Astrocyte of the cerebellum (primary cell): ENCODE measurements around the gene KRT80.

Source experiments
- DNase-seq: peaks from one replicate; pipeline ENCODE4 v3.0.0-alpha.2; 2011; ENCODE audit warnings: low read depth
- H3K4me3 ChIP-seq: 2 replicates; pipeline ENCODE4 v1.5.1; 2011; ENCODE audit warnings: mild to moderate bottlenecking, low read depth, low read length, moderate library complexity
- CTCF ChIP-seq: IDR thresholded peaks from 2 replicates; pipeline ENCODE4 v1.5.1; 2012; ENCODE audit warnings: low read length, low read depth, moderate library complexity, mild to moderate bottlenecking; ENCODE audit errors: missing control alignments
- in situ Hi-C: cut with HindIII; loops from 2 replicates; pipeline ENCODE4 v1.10.0; 2017; ENCODE audit warnings: low sequenced_read_pairs

Gene KRT80

GRCh38 chr12:52122540-52122871 lies 69.3 kb downstream of the KRT80 start:
- in situ Hi-C loops: no loop called here
- DNase-seq: no peak
- TF ChIP-seq CTCF: no peak
- H3K4me3 ChIP-seq: no peak overlapping the region

DNA sequence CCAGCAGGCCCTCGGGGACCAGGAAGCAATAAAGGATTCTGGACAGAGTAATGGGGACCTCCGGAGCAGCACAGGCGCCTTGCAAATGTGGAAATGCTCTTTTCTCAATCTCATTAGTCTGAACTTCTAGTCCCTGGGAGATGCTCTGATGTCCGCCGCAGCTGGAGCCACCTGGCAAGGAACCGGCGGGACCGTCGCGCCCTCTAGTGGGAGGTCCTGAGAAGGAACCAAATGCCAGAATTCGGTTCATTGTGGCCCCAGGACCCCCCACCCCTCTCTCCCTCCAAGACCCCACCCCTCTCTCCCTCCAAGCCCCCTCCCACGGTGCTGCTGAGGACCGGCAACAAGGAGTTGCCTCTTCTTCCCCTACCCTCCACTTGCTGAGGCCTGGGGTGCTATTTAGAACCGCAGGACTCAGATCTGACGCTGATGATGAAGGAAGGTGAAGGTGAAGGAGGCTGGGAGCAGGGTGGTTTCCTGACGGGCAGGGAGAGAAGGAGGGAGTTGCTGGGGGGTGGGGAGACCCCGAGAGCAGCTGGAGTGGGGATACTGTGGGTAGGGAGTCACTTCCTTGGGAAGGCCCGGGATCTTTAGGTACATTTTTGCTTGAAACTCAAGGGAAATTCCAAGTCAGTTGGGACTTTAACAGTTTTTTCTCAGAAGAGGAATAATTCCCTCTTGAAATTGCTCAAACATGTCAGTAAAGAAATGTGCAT lies 69.8 kb downstream of the KRT80 start:
- no peak for DNase-seq
- peak; percentile 74 for TF ChIP-seq CTCF
- in situ Hi-C loops: no loop called here

GRCh38 chr12:52120951-52121823 lies 70.6 kb downstream of the KRT80 start:
- no peak overlapping the region for H3K4me3 ChIP-seq
- in situ Hi-C loops: no loop called here
- DNase-seq: no peak
- TF ChIP-seq CTCF: no peak

More for the DNA sequence above, 69.8 kb downstream of the KRT80 start:
- no peak overlapping the region for H3K4me3 ChIP-seq

- no peak for DNase-seq
- peak; percentile 53 for TF ChIP-seq CTCF
These were observed 72.2 kb downstream of the KRT80 start for GRCh38 chr12:52119398-52120254.

More at GRCh38 chr12:52119398-52120254, 72.2 kb downstream of the KRT80 start:
- no peak overlapping the region for H3K4me3 ChIP-seq
- in situ Hi-C loops: loop anchor here (5.0 kb wide), 1 partner anchor 97 kb away; no protein-coding TSS in a partner anchor
